Hepatocyte (in vitro differentiated cells): ENCODE measurements around the gene COL20A1. TPM values are rescaled to one million over a fixed set of nuclear protein-coding genes. Genes with fewer than 3 reads are reported as not detected.

Experiments
- DNase-seq: peaks from one replicate; pipeline ENCODE4 v3.0.0-alpha.2; 2016; ENCODE audit warnings: low spot score
- H2AFZ ChIP-seq: fragments of 200-600 bp; sonication (generic); 2 replicates; pipeline ENCODE4 v1.6.0; 2016; ENCODE audit warnings: antibody characterized with exemption, mild to moderate bottlenecking
- H3K27ac ChIP-seq: fragments of 200-600 bp; sonication (generic); 2 replicates; pipeline ENCODE4 v1.5.1; 2016; ENCODE audit warnings: mild to moderate bottlenecking
- H3K27me3 ChIP-seq: fragments of 200-600 bp; sonication (generic); 2 replicates; pipeline ENCODE4 v1.6.1; 2016
- H3K36me3 ChIP-seq: fragments of 200-600 bp; sonication (generic); replicated peaks from 2 replicates; pipeline ENCODE4 v1.5.1; 2016; ENCODE audit warnings: low read depth; ENCODE audit not compliant: insufficient read depth
- H3K4me1 ChIP-seq: fragments of 200-600 bp; sonication (generic); 2 replicates; pipeline ENCODE4 v1.5.1; 2016; ENCODE audit warnings: mild to moderate bottlenecking, moderate library complexity; ENCODE audit not compliant: insufficient read depth
- H3K4me2 ChIP-seq: fragments of 200-600 bp; sonication (generic); 2 replicates; pipeline ENCODE4 v1.6.0; 2016
- H3K4me3 ChIP-seq: fragments of 200-600 bp; sonication (generic); 2 replicates; pipeline ENCODE4 v1.5.1; 2016; ENCODE audit warnings: mild to moderate bottlenecking
- H3K79me2 ChIP-seq: fragments of 200-600 bp; sonication (generic); 2 replicates; pipeline ENCODE4 v1.6.0; 2017; ENCODE audit warnings: mild to moderate bottlenecking
- H3K9me2 ChIP-seq: fragments of 200-600 bp; sonication (generic); replicated peaks from 2 replicates; pipeline ENCODE4 v1.6.0; 2017; ENCODE audit warnings: mild to moderate bottlenecking; ENCODE audit not compliant: insufficient read depth
- H3K9me3 ChIP-seq: fragments of 200-600 bp; sonication (generic); 2 replicates; pipeline ENCODE4 v1.5.1; 2016; ENCODE audit warnings: low read depth, mild to moderate bottlenecking
- H4K20me1 ChIP-seq: fragments of 200-600 bp; sonication (generic); 2 replicates; pipeline ENCODE4 v1.6.0; 2016; ENCODE audit warnings: mild to moderate bottlenecking; ENCODE audit not compliant: insufficient read depth, poor library complexity, severe bottlenecking
- CTCF ChIP-seq: fragments of 200-600 bp; sonication (generic); IDR thresholded peaks from 2 replicates; pipeline ENCODE4 v1.5.1; 2016; ENCODE audit warnings: antibody characterized with exemption, mild to moderate bottlenecking; ENCODE audit not compliant: poor library complexity
- EZH2 ChIP-seq: fragments of 200-600 bp; sonication (generic); IDR thresholded peaks from 2 replicates; pipeline ENCODE4 v1.6.1; 2016; ENCODE audit warnings: antibody characterized with exemption, mild to moderate bottlenecking, borderline replicate concordance
- EZH2phosphoT487 ChIP-seq: fragments of 200-600 bp; sonication (generic); IDR thresholded peaks from one replicate; pipeline ENCODE4 v1.6.1; 2018; ENCODE audit warnings: antibody characterized with exemption, mild to moderate bottlenecking, low read depth, moderate library complexity; ENCODE audit not compliant: unreplicated experiment, severe bottlenecking
- WGBS: methylation state at CpG from one replicate; pipeline ENCODE4 v1.1.6; 2016; ENCODE audit warnings: low lambda C conversion rate; ENCODE audit errors: missing lambda C conversion rate; 5-methylcytosine and 5-hydroxymethylcytosine counted together
- polyA plus RNA-seq: library from polyadenylated mRNA; unstranded; fragments of >200 nt; fragmentation: Nextera tagmentation; extraction: Ambion mirVana; gene quantifications from 2 replicates; pipeline ENCODE4 v1.2.1, GENCODE V29; 2016
- total RNA-seq: library from RNA; depleted of rRNA; stranded (reverse); fragments of >200 nt; gene quantifications from 2 replicates; pipeline ENCODE4 v1.2.3, GENCODE V29; 2014

The COL20A1 gene
- total and polyA plus RNA-seq, 2 experiments from 2014 or later: not detected

- Histone ChIP-seq H2AFZ (no peak overlapping the region), H3K4me1 (peaks cover 3% of the 10 kb centered on the region), H3K79me2 (no peaks in the 10 kb centered on the region), H3K27me3 (no peaks in the 10 kb centered on the region), H3K36me3 (no peaks in the 10 kb centered on the region), H3K9me3 (no peaks in the 10 kb centered on the region), H3K4me3 (no peak overlapping the region), H3K4me2 (no peak overlapping the region), H3K9me2 (no peaks in the 10 kb centered on the region), H3K27ac (no peak overlapping the region), H4K20me1 (no peaks in the 10 kb centered on the region)
- WGBS: 95% methylated on average over 28 of the region's 28 CpGs
- TF ChIP-seq EZH2phosphoT487 (no peak), EZH2 (no peak), CTCF (no peak)
- DNase-seq: no peak
These were observed 4.3 kb upstream of the COL20A1 start for GRCh38 chr20:63288581-63289251.

DNA sequence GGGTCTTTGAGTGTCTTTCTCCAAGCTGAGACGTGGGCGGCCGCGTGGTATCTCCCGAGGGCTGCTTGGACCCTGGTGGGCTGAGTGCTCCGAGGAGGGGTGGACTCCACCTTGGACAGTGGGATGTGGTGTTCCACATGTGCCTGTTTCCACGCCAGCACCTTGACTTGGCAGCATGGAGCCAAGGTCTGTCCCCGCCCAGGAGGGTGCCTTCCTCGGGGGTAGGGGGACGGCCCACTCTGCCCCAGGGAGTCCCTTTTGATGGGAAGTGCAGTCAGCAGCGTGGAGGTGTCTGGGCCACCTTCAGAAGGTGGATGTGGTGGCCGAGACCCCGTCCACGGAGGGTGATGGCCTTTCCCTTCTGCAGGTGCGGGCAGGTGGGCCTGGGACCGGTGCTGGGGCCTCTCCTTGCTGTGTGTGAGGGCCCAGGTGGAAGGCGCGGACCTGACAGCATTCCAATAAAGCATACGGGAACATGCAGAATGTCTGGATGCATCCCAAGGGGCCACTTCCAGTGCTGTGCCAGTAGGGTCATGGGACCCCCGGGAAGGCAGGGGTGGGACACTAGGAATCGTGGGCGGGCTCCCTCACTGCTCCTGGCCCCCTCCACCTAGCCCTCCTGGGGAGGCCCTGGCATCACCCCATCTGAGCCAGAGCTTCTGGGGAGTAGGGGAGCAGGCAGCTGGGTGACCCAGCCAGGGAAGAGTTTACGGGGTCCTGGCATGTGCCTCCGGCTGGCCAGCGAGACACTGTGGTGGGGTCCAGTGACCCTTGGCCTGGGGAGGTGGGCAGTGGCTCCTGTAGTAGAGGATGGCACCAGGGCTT lies 3.5 kb upstream of the COL20A1 start:
- H3K36me3 ChIP-seq: no peaks in the 10 kb centered on the region
- peaks cover 3% of the 10 kb centered on the region for H3K4me1 ChIP-seq
- no peaks in the 10 kb centered on the region for H3K9me2 ChIP-seq
- no peaks in the 10 kb centered on the region for H3K27me3 ChIP-seq
- H3K4me2 ChIP-seq: no peak overlapping the region
- DNase-seq: no peak
- H2AFZ ChIP-seq: no peak overlapping the region
- 94% methylated on average over 25 of the region's 25 CpGs for WGBS
- no peak overlapping the region for H3K27ac ChIP-seq
- no peak for TF ChIP-seq EZH2
- no peak for TF ChIP-seq CTCF
- TF ChIP-seq EZH2phosphoT487: no peak
- H3K4me3 ChIP-seq: no peak overlapping the region
- no peaks in the 10 kb centered on the region for H3K9me3 ChIP-seq
- H4K20me1 ChIP-seq: no peaks in the 10 kb centered on the region
- H3K79me2 ChIP-seq: no peaks in the 10 kb centered on the region

- no peaks in the 10 kb centered on the region for H3K36me3 ChIP-seq
- no peak overlapping the region for H2AFZ ChIP-seq
- no peaks in the 10 kb centered on the region for H3K9me3 ChIP-seq
- peaks cover 3% of the 10 kb centered on the region for H3K4me1 ChIP-seq
- no peak for DNase-seq
- WGBS: 95% methylated on average over 17 of the region's 17 CpGs
- H3K4me2 ChIP-seq: no peak overlapping the region
- H3K79me2 ChIP-seq: no peaks in the 10 kb centered on the region
- no peaks in the 10 kb centered on the region for H3K27me3 ChIP-seq
- no peak overlapping the region for H3K27ac ChIP-seq
- no peak overlapping the region for H3K4me3 ChIP-seq
- no peak for TF ChIP-seq CTCF
- no peak for TF ChIP-seq EZH2phosphoT487
- TF ChIP-seq EZH2: no peak
- no peaks in the 10 kb centered on the region for H4K20me1 ChIP-seq
- H3K9me2 ChIP-seq: no peaks in the 10 kb centered on the region
These were observed 2.8 kb upstream of the COL20A1 start for GRCh38 chr20:63290136-63290676.
